Stimulated activated CD8-positive, alpha-beta memory T cell treated with anti-CD3 and anti-CD28 coated beads, Interleukin-12 subunit alpha, Interleukin-12 subunit beta, amount 100 ng/mL, for 24 hours (primary cell): Measurements from ENCODE around the gene AGBL4.

ENCODE experiments used
- DNase-seq: peaks from one replicate; pipeline ENCODE4 v3.0.0-alpha.2; 2020; ENCODE audit errors: extremely low read depth

AGBL4 gene

GRCh38 chr1:48488721-48489120 is 1535.0 kb downstream of the AGBL4 start:
- DNase-seq: no peak
